CD14-positive monocyte (primary cell): ENCODE results near the gene SMAD2. TPM values are rescaled to one million over a fixed set of nuclear protein-coding genes. Genes with fewer than 3 reads are reported as not detected.

Source experiments
- DNase-seq, 3 donors: peaks; one replicate each; pipeline ENCODE4 v3.0.0-alpha.2; 2011 to 2022
- H2AFZ ChIP-seq: 2 replicates; pipeline ENCODE4 v1.6.0; 2012; ENCODE audit warnings: mild to moderate bottlenecking, low read depth, low read length, inconsistent platforms; ENCODE audit not compliant: insufficient read depth, poor library complexity, severe bottlenecking
- H3K27ac ChIP-seq, 2 donors: 1 replicate in 1 of 2; 2 replicates in 1 of 2; pipeline ENCODE4 v1.5.1; 2012 to 2013; ENCODE audit warnings: low read length in 2 of 2, control low read depth in 1 of 2, inconsistent platforms in 1 of 2, low read depth in 1 of 2, mild to moderate bottlenecking in 1 of 2
- H3K27me3 ChIP-seq, 2 donors: one replicate each; pipeline versions ENCODE4 v1.6.0 to v1.6.1; 2011 to 2013; ENCODE audit warnings: low read length in 2 of 2; ENCODE audit not compliant: control insufficient read depth in 2 of 2, insufficient read depth in 2 of 2
- H3K36me3 ChIP-seq, 2 donors: replicated peaks in 1 of 2; 1 replicate in 1 of 2; 2 replicates in 1 of 2; pipeline versions ENCODE4 v1.5.1 to v1.6.1; 2012 to 2013; ENCODE audit warnings: low read length in 2 of 2, control low read depth in 1 of 2, inconsistent platforms in 1 of 2, mild to moderate bottlenecking in 1 of 2; ENCODE audit not compliant: insufficient read depth in 2 of 2, control insufficient read depth in 1 of 2
- H3K4me1 ChIP-seq, 2 donors: 1 replicate in 1 of 2; 2 replicates in 1 of 2; pipeline versions ENCODE4 v1.5.1 to v1.6.1; 2012 to 2013; ENCODE audit warnings: low read length in 2 of 2, control low read depth in 1 of 2, inconsistent platforms in 1 of 2, mild to moderate bottlenecking in 1 of 2, moderate library complexity in 1 of 2; ENCODE audit not compliant: insufficient read depth in 2 of 2, control insufficient read depth in 1 of 2
- H3K4me2 ChIP-seq: replicated peaks from 2 replicates; pipeline ENCODE3; 2012; ENCODE audit warnings: low read length, moderate library complexity, mild to moderate bottlenecking; ENCODE audit not compliant: poor library complexity, severe bottlenecking; ENCODE audit errors: extremely low read depth
- H3K4me3 ChIP-seq, 3 experiments: fragments of 200-600 bp in 1 of 3; sonication (generic) in 1 of 3; replicated peaks in 1 of 3; 1 replicate in 2 of 3; 2 replicates in 1 of 3; pipeline ENCODE4 v1.5.1; 2011 to 2013; ENCODE audit warnings: low read length in 3 of 3, mild to moderate bottlenecking in 3 of 3, control low read depth in 2 of 3, low read depth in 2 of 3, inconsistent platforms in 1 of 3, moderate library complexity in 1 of 3
- H3K79me2 ChIP-seq: 2 replicates; pipeline ENCODE4 v1.6.0; 2012; ENCODE audit warnings: mild to moderate bottlenecking, control low read depth, inconsistent platforms, low read length, moderate library complexity; ENCODE audit not compliant: insufficient read depth
- H3K9ac ChIP-seq: 2 replicates; pipeline ENCODE4 v1.6.0; 2017; ENCODE audit warnings: low read length, mild to moderate bottlenecking; ENCODE audit not compliant: insufficient read depth, poor library complexity, severe bottlenecking
- H3K9me3 ChIP-seq, 2 donors: replicated peaks in 1 of 2; 1 replicate in 1 of 2; 2 replicates in 1 of 2; pipeline versions ENCODE4 v1.5.1 to v1.6.1; 2012 to 2013; ENCODE audit warnings: low read length in 2 of 2, control low read depth in 1 of 2; ENCODE audit not compliant: control insufficient read depth in 1 of 2, insufficient read depth in 1 of 2
- H4K20me1 ChIP-seq: 2 replicates; pipeline ENCODE4 v1.6.0; 2012; ENCODE audit warnings: mild to moderate bottlenecking, low read length, control low read depth, moderate library complexity; ENCODE audit not compliant: insufficient read depth
- H3K27ac Mint-ChIP-seq, 7 donors: one replicate each; pipeline ENCODE4 v1.8.0; 2020; ENCODE audit warnings: mild to moderate bottlenecking in 7 of 7, mixed read lengths in 7 of 7, moderate library complexity in 6 of 7, inconsistent platforms in 2 of 7
- H3K27me3 Mint-ChIP-seq, 3 donors: one replicate each; pipeline ENCODE4 v1.8.0; 2021 to 2022; ENCODE audit warnings: low read depth in 3 of 3, mild to moderate bottlenecking in 3 of 3, mixed read lengths in 3 of 3, moderate library complexity in 3 of 3, inconsistent platforms in 1 of 3
- H3K36me3 Mint-ChIP-seq, 2 donors: one replicate each; pipeline ENCODE4 v1.8.0; 2020; ENCODE audit warnings: mixed read lengths in 2 of 2, inconsistent platforms in 1 of 2, mild to moderate bottlenecking in 1 of 2
- H3K4me1 Mint-ChIP-seq: one replicate; pipeline ENCODE4 v1.8.0; 2020; ENCODE audit warnings: mild to moderate bottlenecking, mixed read lengths
- H3K4me3 Mint-ChIP-seq, 2 donors: one replicate each; pipeline ENCODE4 v1.8.0; 2020; ENCODE audit warnings: mild to moderate bottlenecking in 2 of 2, mixed read lengths in 2 of 2, moderate library complexity in 1 of 2
- H3K9me3 Mint-ChIP-seq, 7 donors: one replicate each; pipeline ENCODE4 v1.8.0; 2020 to 2022; ENCODE audit warnings: mixed read lengths in 7 of 7, mild to moderate bottlenecking in 6 of 7, moderate library complexity in 6 of 7, inconsistent platforms in 2 of 7
- WGBS: methylation state at CpG from one replicate; pipeline ENCODE4 v1.1.5; 2013; ENCODE audit warnings: missing lambda C conversion rate; ENCODE audit not compliant: insufficient coverage; 5-methylcytosine and 5-hydroxymethylcytosine counted together
- intact Hi-C, 2 donors: fragments of 100-400 bp; cut with micrococcal nuclease; formaldehyde crosslinking; loops; one replicate each; pipeline versions ENCODE4 v1.15.0 to v1.15.1; 2023
- polyA plus RNA-seq, 3 donors: library from polyadenylated mRNA; depleted of rRNA in 1 of 3; unstranded in 2 of 3; stranded (reverse) in 1 of 3; fragments of 300-500 nt in 2 of 3; fragments of >200 nt in 1 of 3; fragmentation: Illumina TruSeq in 2 of 3; gene quantifications; 1 replicate in 2 of 3; 2 replicates in 1 of 3; pipeline ENCODE4 v1.2.3, GENCODE V29; 2012 to 2021
- TF ChIP-seq, protein P1 (sequence below): fragments of 200-600 bp; IDR thresholded peaks from one replicate; pipeline ENCODE4 v1.8.0; 2022; ENCODE audit warnings: antibody characterized with exemption, mild to moderate bottlenecking

Gene SMAD2
- polyA plus RNA-seq, 3 donors = 48.1 to 72.6 (median 70.6) TPM

DNA sequence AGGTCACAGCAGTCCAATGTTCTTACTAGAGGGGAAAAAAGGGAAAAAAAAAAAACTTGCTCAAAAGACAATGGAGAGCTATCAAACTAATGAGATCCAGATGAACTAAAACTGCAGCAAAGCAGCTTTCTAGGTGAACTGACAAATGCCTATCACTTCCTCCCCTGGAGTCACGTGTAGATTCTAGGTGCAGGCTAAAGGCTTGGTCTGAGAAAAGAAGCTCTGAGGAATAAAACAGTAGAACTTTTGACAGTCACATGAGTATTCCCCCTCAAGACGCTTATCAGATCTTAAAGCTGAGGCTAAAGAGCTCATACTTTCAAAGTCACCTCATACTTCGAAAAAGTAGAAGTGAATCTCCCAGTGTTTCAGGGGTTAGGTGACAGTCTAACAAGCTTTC lies 42.3 kb downstream of the SMAD2 start:
- Histone ChIP-seq H3K9me3 (no peaks in the 10 kb centered on the region), H3K36me3 (peaks cover 36 to 84% of the 10 kb centered on the region in 2 donors), H2AFZ (no peak overlapping the region), H3K27me3 (no peaks in the 10 kb centered on the region), H3K79me2 (peaks cover 25% of the 10 kb centered on the region), H4K20me1 (peaks cover 87% of the 10 kb centered on the region), H3K4me2 (no peak overlapping the region), H3K4me1 (no peaks in the 10 kb centered on the region), H3K27ac (no peak overlapping the region), H3K9ac (no peak overlapping the region), H3K4me3 (no peak overlapping the region)
- intact Hi-C loops = no loop called here
- TF ChIP-seq, protein P1, sequence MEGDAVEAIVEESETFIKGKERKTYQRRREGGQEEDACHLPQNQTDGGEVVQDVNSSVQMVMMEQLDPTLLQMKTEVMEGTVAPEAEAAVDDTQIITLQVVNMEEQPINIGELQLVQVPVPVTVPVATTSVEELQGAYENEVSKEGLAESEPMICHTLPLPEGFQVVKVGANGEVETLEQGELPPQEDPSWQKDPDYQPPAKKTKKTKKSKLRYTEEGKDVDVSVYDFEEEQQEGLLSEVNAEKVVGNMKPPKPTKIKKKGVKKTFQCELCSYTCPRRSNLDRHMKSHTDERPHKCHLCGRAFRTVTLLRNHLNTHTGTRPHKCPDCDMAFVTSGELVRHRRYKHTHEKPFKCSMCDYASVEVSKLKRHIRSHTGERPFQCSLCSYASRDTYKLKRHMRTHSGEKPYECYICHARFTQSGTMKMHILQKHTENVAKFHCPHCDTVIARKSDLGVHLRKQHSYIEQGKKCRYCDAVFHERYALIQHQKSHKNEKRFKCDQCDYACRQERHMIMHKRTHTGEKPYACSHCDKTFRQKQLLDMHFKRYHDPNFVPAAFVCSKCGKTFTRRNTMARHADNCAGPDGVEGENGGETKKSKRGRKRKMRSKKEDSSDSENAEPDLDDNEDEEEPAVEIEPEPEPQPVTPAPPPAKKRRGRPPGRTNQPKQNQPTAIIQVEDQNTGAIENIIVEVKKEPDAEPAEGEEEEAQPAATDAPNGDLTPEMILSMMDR = no peak
- no peak for DNase-seq
- H3K36me3 Mint-ChIP-seq = peaks cover 49 to 64% of the 10 kb centered on the region in 2 donors
- no peaks in the 10 kb centered on the region for H3K27me3 Mint-ChIP-seq
- no peaks in the 10 kb centered on the region for H3K4me1 Mint-ChIP-seq
- H3K4me3 Mint-ChIP-seq = no peak overlapping the region
- WGBS = no CpG with 5 or more reads among the region's 3 CpGs
- H3K27ac Mint-ChIP-seq = no peak overlapping the region
- no peaks in the 10 kb centered on the region for H3K9me3 Mint-ChIP-seq

DNA sequence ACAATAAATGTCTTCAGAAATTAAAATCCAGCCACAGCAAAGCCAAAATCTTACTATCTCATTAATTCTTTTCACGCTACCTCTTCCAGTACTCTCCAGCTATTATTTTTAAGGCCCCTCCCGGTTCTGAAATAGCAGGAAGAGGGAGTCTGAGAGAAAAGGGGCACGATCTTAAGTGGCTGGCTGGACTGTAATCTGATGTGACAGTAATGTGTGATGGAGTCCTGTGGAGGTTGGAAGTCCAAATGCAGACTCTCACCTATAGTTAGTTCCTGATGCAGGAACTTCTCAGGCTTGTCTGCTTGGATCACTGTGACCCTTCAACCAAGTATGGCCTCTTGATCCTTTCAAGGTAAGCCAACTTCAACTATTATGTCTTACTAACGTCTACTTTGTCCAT lies 43.2 kb downstream of the SMAD2 start:
- WGBS = 100% methylated on average over 1 of the region's 4 CpGs
- H3K4me3 ChIP-seq = no peak overlapping the region
- no peak overlapping the region for H3K27ac ChIP-seq
- H3K4me3 Mint-ChIP-seq = no peak overlapping the region
- H3K9me3 Mint-ChIP-seq = no peaks in the 10 kb centered on the region
- peaks cover 81% of the 10 kb centered on the region for H4K20me1 ChIP-seq
- no peaks in the 10 kb centered on the region for H3K4me1 ChIP-seq
- H3K79me2 ChIP-seq = peaks cover 25% of the 10 kb centered on the region
- TF ChIP-seq, protein P1 = no peak
- no peaks in the 10 kb centered on the region for H3K4me1 Mint-ChIP-seq
- H3K36me3 ChIP-seq = peaks cover 45 to 89% of the 10 kb centered on the region in 2 donors
- intact Hi-C loops = no loop called here
- peak overlapping the region in 3 of 7 donors; percentile 1 to 33 (median 21) for H3K27ac Mint-ChIP-seq
- no peak overlapping the region for H3K4me2 ChIP-seq
- H3K36me3 Mint-ChIP-seq = peaks cover 57 to 71% of the 10 kb centered on the region in 2 donors
- no peak overlapping the region for H2AFZ ChIP-seq
- H3K27me3 ChIP-seq = no peaks in the 10 kb centered on the region
- H3K27me3 Mint-ChIP-seq = no peaks in the 10 kb centered on the region
- DNase-seq = no peak
- no peak overlapping the region for H3K9ac ChIP-seq
- no peaks in the 10 kb centered on the region for H3K9me3 ChIP-seq
